HG03064 (cell line): ENCODE results near the gene SCAMP3.
"Not testable (repeated sequence)": the region's sequence is repeated elsewhere in the genome, so short reads cannot be mapped to it uniquely, and the experiment has no call there.

Experiments used
- ATAC-seq: cut with Tn5 transposase; IDR thresholded peaks from one replicate; pipeline ENCODE4 v1.9.1; 2021; ENCODE audit warnings: low read depth; ENCODE audit not compliant: unreplicated experiment

Gene SCAMP3

GRCh38 chr1:155256058-155256852 lies 5.9 kb downstream of the SCAMP3 start:
- no peak for ATAC-seq

GRCh38 chr1:155255243-155256007 lies 6.7 kb downstream of the SCAMP3 start, which contains the start of gene ENTREP3:
Gene ENTREP3, minus strand, starts transcription at chr1:155255483. Its CDS starts 606 bp downstream, at chr1:155254877.
- no peak for ATAC-seq

- no peak for ATAC-seq
Measured at GRCh38 chr1:155254714-155255242, 7.4 kb downstream of the SCAMP3 start.

- ATAC-seq: no peak
Measured at GRCh38 chr1:155254228-155254713, 7.9 kb downstream of the SCAMP3 start.

- no peak for ATAC-seq
Measured at GRCh38 chr1:155253797-155254196, 8.4 kb downstream of the SCAMP3 start.

GRCh38 chr1:155253208-155253607 lies 9.0 kb downstream of the SCAMP3 start:
- no peak for ATAC-seq

GRCh38 chr1:155251566-155251965 lies 10.6 kb downstream of the SCAMP3 start:
- no peak for ATAC-seq

GRCh38 chr1:155250633-155251449 lies 11.3 kb downstream of the SCAMP3 start:
- peak; percentile 56 for ATAC-seq

GRCh38 chr1:155250246-155250632 lies 11.9 kb downstream of the SCAMP3 start:
- ATAC-seq: peak; percentile 10

- ATAC-seq: no peak
Measured at GRCh38 chr1:155247667-155248553, 14.2 kb downstream of the SCAMP3 start.

- ATAC-seq: not testable (repeated sequence)
Measured at GRCh38 chr1:155246796-155247195, 15.4 kb downstream of the SCAMP3 start.

- no peak for ATAC-seq
Measured at GRCh38 chr1:155245163-155245524, 17.0 kb downstream of the SCAMP3 start.

GRCh38 chr1:155244368-155245162 lies 17.6 kb downstream of the SCAMP3 start:
- peak; percentile 80 for ATAC-seq

- ATAC-seq: no peak
Measured at GRCh38 chr1:155242805-155243358, 19.3 kb downstream of the SCAMP3 start.

- no peak for ATAC-seq
Measured at GRCh38 chr1:155241841-155242264, 20.3 kb downstream of the SCAMP3 start.

- ATAC-seq: no peak
Measured at GRCh38 chr1:155241069-155241679, 21.0 kb downstream of the SCAMP3 start.

- ATAC-seq: no peak
Measured at GRCh38 chr1:155236451-155236850, 25.7 kb downstream of the SCAMP3 start.

GRCh38 chr1:155235375-155235774 lies 26.8 kb downstream of the SCAMP3 start:
- not testable (repeated sequence) for ATAC-seq
